Endothelial cell of umbilical vein (primary cell): ENCODE data around the gene ARHGAP9. TPM values are rescaled to one million over a fixed set of nuclear protein-coding genes. Genes with fewer than 3 reads are reported as not detected.
A peak's percentile ranks its signal among the peaks of the same experiment; 100 is the strongest.

ENCODE experiments used
- BruUV-seq: library from RNA; stranded (reverse); fragments of 400-500 nt; replicated peaks from 2 replicates; lab custom pipeline; 2021; lab: Mats Ljungman, UMichigan
- CTCF ChIA-PET: fragments of 300-600, 350-600 bp; sonication (Branson Sonifier 250); formaldehyde crosslinking; loops from one replicate; lab custom pipeline; 2021; ENCODE audit warnings: antibody characterized with exemption, inconsistent platforms; lab: Charles Lee
- POLR2A ChIA-PET: fragments of 300-600, 350-600 bp; sonication (Branson Sonifier 250); formaldehyde crosslinking; loops from one replicate; lab custom pipeline; 2021; ENCODE audit warnings: antibody characterized with exemption, inconsistent platforms; lab: Charles Lee
- DNase-seq: peaks from one replicate; pipeline ENCODE4 v3.0.0-alpha.2; 2011; ENCODE audit warnings: low read depth, low spot score
- FAIRE-seq: peaks from 2 replicates; lab custom pipeline; 2011; peaks lifted over from hg19 to GRCh38; lab: Jason Lieb, UNC
- H2AFZ ChIP-seq: 2 replicates; pipeline ENCODE4 v1.6.0; 2012; ENCODE audit warnings: low read depth, low read length, control low read depth, inconsistent platforms
- H3K27ac ChIP-seq: 2 replicates; pipeline ENCODE4 v1.5.1; 2011; ENCODE audit warnings: low read depth, mild to moderate bottlenecking, control low read depth, low read length, moderate library complexity; ENCODE audit not compliant: insufficient read depth
- H3K27me3 ChIP-seq, 2 experiments: 2 replicates each; pipeline versions ENCODE4 v1.6.0 to v1.6.1; 2011; ENCODE audit warnings: low read length in 2 of 2, mixed read lengths in 1 of 2; ENCODE audit not compliant: control insufficient read depth in 2 of 2, insufficient read depth in 2 of 2
- H3K36me3 ChIP-seq, 2 experiments: 2 replicates in 1 of 2; 3 replicates in 1 of 2; pipeline ENCODE4 v1.5.1; 2011; ENCODE audit warnings: low read length in 2 of 2, mild to moderate bottlenecking in 1 of 2, moderate library complexity in 1 of 2; ENCODE audit not compliant: control insufficient read depth in 2 of 2, insufficient read depth in 2 of 2; ENCODE audit errors: extremely low read depth in 1 of 2
- H3K4me1 ChIP-seq: 3 replicates; pipeline ENCODE4 v1.5.1; 2011; ENCODE audit warnings: mild to moderate bottlenecking, low read length; ENCODE audit not compliant: control insufficient read depth, insufficient read depth; ENCODE audit errors: extremely low read depth
- H3K4me2 ChIP-seq: 2 replicates; pipeline ENCODE4 v1.6.1; 2011; ENCODE audit warnings: low read length, control low read depth, mixed read lengths; ENCODE audit not compliant: insufficient read depth
- H3K4me3 ChIP-seq, 3 experiments: fragments of 200-600 bp in 1 of 3; sonication (generic), shearing (Covaris generic) in 1 of 3; replicated peaks in 1 of 3; 2 replicates each; pipeline ENCODE4 v1.5.1; 2011 to 2016; ENCODE audit warnings: control low read depth in 3 of 3, low read length in 3 of 3, mild to moderate bottlenecking in 2 of 3, inconsistent platforms in 1 of 3, low read depth in 1 of 3, moderate library complexity in 1 of 3; ENCODE audit not compliant: insufficient read depth in 1 of 3
- H3K79me2 ChIP-seq: 2 replicates; pipeline ENCODE4 v1.6.0; 2012; ENCODE audit warnings: low read length, inconsistent platforms; ENCODE audit not compliant: control insufficient read depth, insufficient read depth
- H3K9ac ChIP-seq: replicated peaks from 2 replicates; pipeline ENCODE3; 2011; ENCODE audit warnings: low read length, control low read depth; ENCODE audit not compliant: insufficient read depth; ENCODE audit errors: extremely low read depth
- H3K9me1 ChIP-seq: replicated peaks from 3 replicates; pipeline ENCODE4 v1.6.0; 2011; ENCODE audit warnings: mild to moderate bottlenecking, low read length; ENCODE audit not compliant: control insufficient read depth, insufficient read depth; ENCODE audit errors: extremely low read depth
- H3K9me3 ChIP-seq: replicated peaks from 2 replicates; pipeline ENCODE4 v1.5.1; 2012; ENCODE audit warnings: low read length, inconsistent platforms; ENCODE audit not compliant: control insufficient read depth, insufficient read depth
- H4K20me1 ChIP-seq: replicated peaks from 2 replicates; pipeline ENCODE3; 2011; ENCODE audit warnings: mild to moderate bottlenecking, low read length; ENCODE audit not compliant: control insufficient read depth, insufficient read depth; ENCODE audit errors: extremely low read depth
- CTCF ChIP-seq, 2 donors: IDR thresholded peaks; 1 replicate in 1 of 2; 2 replicates in 1 of 2; pipeline ENCODE4 v1.5.1; 2011; ENCODE audit warnings: low read length in 2 of 2, mild to moderate bottlenecking in 2 of 2, moderate library complexity in 2 of 2, control low read depth in 1 of 2, inconsistent platforms in 1 of 2, low read depth in 1 of 2; ENCODE audit not compliant: insufficient read depth in 1 of 2; ENCODE audit errors: extremely low read depth in 1 of 2
- EZH2 ChIP-seq: IDR thresholded peaks from 2 replicates; pipeline ENCODE4 v1.6.1; 2012; ENCODE audit warnings: borderline replicate concordance, low read depth, mild to moderate bottlenecking, moderate library complexity, low read length, inconsistent platforms; ENCODE audit not compliant: severe bottlenecking
- FOS ChIP-seq: IDR thresholded peaks from 2 replicates; pipeline ENCODE4 v1.6.1; 2011; ENCODE audit warnings: mild to moderate bottlenecking, low read length, moderate library complexity, borderline replicate concordance; ENCODE audit not compliant: insufficient read depth
- GATA2 ChIP-seq: IDR thresholded peaks from 2 replicates; pipeline ENCODE4 v1.7.0; 2011; ENCODE audit warnings: low read depth, mild to moderate bottlenecking, moderate library complexity, mixed read lengths, low read length; ENCODE audit not compliant: insufficient read length, insufficient read depth
- JUN ChIP-seq: IDR thresholded peaks from 2 replicates; pipeline ENCODE4 v1.6.1; 2011; ENCODE audit warnings: borderline replicate concordance, low read depth; ENCODE audit not compliant: insufficient read length, insufficient read depth
- MYC ChIP-seq: IDR thresholded peaks from one replicate; pipeline ENCODE4 v1.6.1; 2011; ENCODE audit warnings: mild to moderate bottlenecking, low read depth, low read length
- POLR2A ChIP-seq: IDR thresholded peaks from 2 replicates; pipeline ENCODE4 v1.6.1; 2012; ENCODE audit warnings: low read depth, mild to moderate bottlenecking, control low read depth, low read length
- POLR2AphosphoS5 ChIP-seq: IDR thresholded peaks from 2 replicates; pipeline ENCODE4 v1.6.1; 2012; ENCODE audit warnings: low read depth, mild to moderate bottlenecking, control low read depth, low read length, moderate library complexity; ENCODE audit not compliant: insufficient read depth
- dilution Hi-C: fragments of 300-500 bp; cut with MboI; formaldehyde crosslinking; loops from one replicate; pipeline ENCODE4 v1.15.0; 2019; ENCODE audit warnings: low sequenced_read_pairs; ENCODE audit not compliant: extremely low pct_ligation_motif_present
- intact Hi-C: fragments of 100-400 bp; cut with micrococcal nuclease; formaldehyde crosslinking; loops from one replicate; pipeline ENCODE4 v1.10.0; 2022
- polyA plus RNA-seq, 4 experiments: library from polyadenylated mRNA; depleted of rRNA in 3 of 4; stranded (reverse) in 3 of 4; unstranded in 1 of 4; fragments of >200 nt; gene quantifications; 2 replicates each; pipeline versions ENCODE4 v1.2.1 to v1.2.3, GENCODE V29; 2011 to 2012; ENCODE audit warnings: missing spikeins in 1 of 4
- total RNA-seq: library from RNA; stranded (reverse); gene quantifications from 2 replicates; pipeline ENCODE4 v1.2.3, GENCODE V29; 2021
- TF ChIP-seq, protein P1 (sequence below): IDR thresholded peaks from 2 replicates; pipeline ENCODE4 v1.6.1; 2011; ENCODE audit not compliant: insufficient read depth, insufficient read length

Gene ARHGAP9
- total and polyA plus RNA-seq, 2 donors (not counting 3 experiments of a cell fraction or from before 2014, with no cell fraction given): 0.25 to 0.38 TPM

DNA sequence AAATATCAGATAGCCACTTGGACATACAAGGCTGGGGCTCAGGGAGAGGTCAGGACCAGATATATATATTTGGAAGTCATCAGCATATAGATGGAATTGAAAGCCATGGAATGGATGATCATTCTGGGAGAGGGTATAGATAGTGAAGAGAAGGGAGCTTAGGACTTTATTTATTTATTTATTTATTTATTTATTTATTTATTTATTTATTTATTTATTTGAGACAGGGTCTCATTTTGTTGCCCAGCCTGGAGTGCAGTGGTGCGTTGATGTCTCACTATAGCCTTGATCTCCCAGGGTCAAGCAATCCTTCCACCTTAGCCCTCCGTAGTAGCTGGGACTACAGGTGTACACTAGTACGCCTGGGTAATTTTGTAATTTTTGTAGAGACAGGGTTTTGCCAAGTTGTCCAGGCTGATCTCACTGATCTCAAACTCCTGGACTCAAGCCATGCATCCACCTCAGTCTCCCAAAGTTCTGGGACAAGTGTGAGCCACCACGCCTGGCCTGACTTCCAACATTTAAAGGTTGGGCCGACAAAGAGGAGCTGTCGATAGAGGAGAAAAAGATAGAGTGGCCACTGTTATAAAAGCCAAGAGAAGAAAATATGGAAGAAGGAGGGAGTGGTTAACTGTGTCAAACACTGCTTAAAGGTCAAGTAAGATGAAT lies 33.2 kb downstream of the ARHGAP9 start:
- Histone ChIP-seq H3K9me1 (no peaks in the 10 kb centered on the region), H3K27ac (no peak overlapping the region), H2AFZ (no peak overlapping the region), H4K20me1 (no peaks in the 10 kb centered on the region), H3K4me2 (no peak overlapping the region), H3K9ac (no peak overlapping the region), H3K4me3 (no peak overlapping the region), H3K36me3 (no peaks in the 10 kb centered on the region), H3K27me3 (no peaks in the 10 kb centered on the region), H3K4me1 (no peaks in the 10 kb centered on the region), H3K9me3 (no peaks in the 10 kb centered on the region), H3K79me2 (no peaks in the 10 kb centered on the region)
- ChIA-PET CTCF (interaction anchor here (1.6 kb wide), 1 partner anchor 13 kb away, joined by 4 read pairs; the partner anchor contains the start of gene GLI1), POLR2A (no interaction called here)
- dilution Hi-C loops: no loop called here
- no peak for TF ChIP-seq EZH2
- no peak for TF ChIP-seq JUN
- no peak for TF ChIP-seq CTCF (IDR thresholded peaks at IDR 0.05; ENCODE audit: extremely low read depth in 1 of 2, insufficient read depth in 1 of 2, low read depth in 1 of 2, low read length in 2 of 2)
- intact Hi-C loops: no loop called here
- no peak for DNase-seq
- BruUV-seq: no TSS peak
- peak; percentile 38 for FAIRE-seq

- no peaks in the 10 kb centered on the region for H3K9me3 ChIP-seq
- H3K9me1 ChIP-seq: no peaks in the 10 kb centered on the region
- POLR2A ChIA-PET: no interaction called here
- H4K20me1 ChIP-seq: no peaks in the 10 kb centered on the region
- no peaks in the 10 kb centered on the region for H3K4me1 ChIP-seq
- dilution Hi-C loops: no loop called here
- no peak overlapping the region for H2AFZ ChIP-seq
- no peak overlapping the region for H3K9ac ChIP-seq
- no peak overlapping the region for H3K4me2 ChIP-seq
- TF ChIP-seq FOS (no peak), EZH2 (no peak), CTCF (IDR thresholded peaks at IDR 0.05; ENCODE audit: extremely low read depth in 1 of 2, insufficient read depth in 1 of 2, low read depth in 1 of 2, low read length in 2 of 2) (no peak), POLR2A (no peak), POLR2AphosphoS5 (no peak), JUN (no peak), GATA2 (no peak), MYC (no peak)
- TF ChIP-seq, protein P1, sequence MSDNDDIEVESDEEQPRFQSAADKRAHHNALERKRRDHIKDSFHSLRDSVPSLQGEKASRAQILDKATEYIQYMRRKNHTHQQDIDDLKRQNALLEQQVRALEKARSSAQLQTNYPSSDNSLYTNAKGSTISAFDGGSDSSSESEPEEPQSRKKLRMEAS: no peak
- H3K4me3 ChIP-seq: no peak overlapping the region
- peaks cover 0 to under 1% of the 10 kb centered on the region in 2 experiments for H3K27me3 ChIP-seq
- H3K79me2 ChIP-seq: no peaks in the 10 kb centered on the region
- DNase-seq (no peak), FAIRE-seq (no peak)
- H3K27ac ChIP-seq: no peak overlapping the region
- CTCF ChIA-PET: interaction anchor here (0.7 to 2.7 kb wide), 7 partner anchors 8 to 195 kb away, joined by 3 to 8 read pairs (median 3); partner anchors contain the start of gene INHBE
- intact Hi-C loops: no loop called here
- no TSS peak for BruUV-seq
- H3K36me3 ChIP-seq: no peaks in the 10 kb centered on the region
These were observed 34.9 kb downstream of the ARHGAP9 start for GRCh38 chr12:57444744-57445143.
